OCI-LY7 (cell line): ENCODE measurements around the gene ACACB.

ENCODE experiments used
- EZH2phosphoT487 ChIP-seq: fragments of 200-600 bp; sonication (generic); IDR thresholded peaks from 2 replicates; pipeline ENCODE4 v1.6.1; 2018; ENCODE audit warnings: low read depth, borderline replicate concordance, mild to moderate bottlenecking, mixed run types, antibody characterized with exemption, low read length, moderate library complexity, mixed read lengths
- TF ChIP-seq, protein P1 (sequence below): fragments of 200-600 bp; sonication (generic); conservative IDR thresholded peaks from 2 replicates; pipeline ENCODE4 v1.5.1; 2014; ENCODE audit warnings: mild to moderate bottlenecking, antibody characterized with exemption, low read length, moderate library complexity, mixed read lengths

DNA sequence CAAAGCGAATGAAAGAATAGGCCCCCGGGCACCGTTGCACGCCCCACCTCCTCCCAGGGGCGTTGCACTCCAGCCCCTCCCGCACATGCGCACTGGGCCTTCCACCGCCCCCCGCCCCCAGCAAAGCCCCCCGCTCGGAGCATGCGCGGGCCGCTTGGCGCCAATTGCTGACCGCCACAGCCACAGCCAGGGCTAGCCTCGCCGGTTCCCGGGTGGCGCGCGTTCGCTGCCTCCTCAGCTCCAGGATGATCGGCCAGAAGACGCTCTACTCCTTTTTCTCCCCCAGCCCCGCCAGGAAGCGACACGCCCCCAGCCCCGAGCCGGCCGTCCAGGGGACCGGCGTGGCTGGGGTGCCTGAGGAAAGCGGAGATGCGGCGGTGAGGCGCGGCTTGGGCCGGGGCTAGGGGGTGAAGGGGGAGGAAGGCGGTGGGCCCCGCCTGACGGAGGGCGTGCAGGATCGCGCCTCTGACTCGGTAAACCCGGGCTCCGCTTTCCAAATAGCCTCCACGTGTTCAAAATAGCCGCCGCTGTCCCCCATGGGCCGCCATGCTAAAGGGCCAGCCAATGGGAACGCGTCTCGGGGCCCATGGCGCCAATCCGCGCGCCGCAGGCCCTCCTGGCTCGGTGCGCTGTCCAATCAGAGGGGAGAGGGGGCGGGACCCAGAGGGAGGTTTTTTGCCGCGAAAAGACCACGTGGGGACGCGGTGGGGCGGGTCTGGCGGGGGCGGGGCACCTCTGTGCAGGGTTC, 18.8 kb upstream of the ACACB start, which contains the start of gene UNG:
- TF ChIP-seq, protein P1, sequence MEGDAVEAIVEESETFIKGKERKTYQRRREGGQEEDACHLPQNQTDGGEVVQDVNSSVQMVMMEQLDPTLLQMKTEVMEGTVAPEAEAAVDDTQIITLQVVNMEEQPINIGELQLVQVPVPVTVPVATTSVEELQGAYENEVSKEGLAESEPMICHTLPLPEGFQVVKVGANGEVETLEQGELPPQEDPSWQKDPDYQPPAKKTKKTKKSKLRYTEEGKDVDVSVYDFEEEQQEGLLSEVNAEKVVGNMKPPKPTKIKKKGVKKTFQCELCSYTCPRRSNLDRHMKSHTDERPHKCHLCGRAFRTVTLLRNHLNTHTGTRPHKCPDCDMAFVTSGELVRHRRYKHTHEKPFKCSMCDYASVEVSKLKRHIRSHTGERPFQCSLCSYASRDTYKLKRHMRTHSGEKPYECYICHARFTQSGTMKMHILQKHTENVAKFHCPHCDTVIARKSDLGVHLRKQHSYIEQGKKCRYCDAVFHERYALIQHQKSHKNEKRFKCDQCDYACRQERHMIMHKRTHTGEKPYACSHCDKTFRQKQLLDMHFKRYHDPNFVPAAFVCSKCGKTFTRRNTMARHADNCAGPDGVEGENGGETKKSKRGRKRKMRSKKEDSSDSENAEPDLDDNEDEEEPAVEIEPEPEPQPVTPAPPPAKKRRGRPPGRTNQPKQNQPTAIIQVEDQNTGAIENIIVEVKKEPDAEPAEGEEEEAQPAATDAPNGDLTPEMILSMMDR = no peak
- TF ChIP-seq EZH2phosphoT487 = no peak
